Activated T-helper 1 cell treated with anti-CD3 and anti-CD28 coated beads, Interleukin-12 subunit alpha, Interleukin-12 subunit beta, Interleukin-2, Interleukin-4 antibody, amounts not matched to agents 30 ng/mL and 10 ng/mL and 1 ng/mL, durations not matched to agents 14 hours and 24 hours and 36 hours (primary cell): ENCODE data around the gene GPR183. TPM values are rescaled to one million over a fixed set of nuclear protein-coding genes. Genes with fewer than 3 reads are reported as not detected.

Experiments
- DNase-seq: peaks from one replicate; pipeline ENCODE4 v3.0.0; 2021; ENCODE audit warnings: low spot score
- H3K27ac Mint-ChIP-seq: one replicate; pipeline ENCODE4 v1.8.0; 2021; ENCODE audit warnings: mild to moderate bottlenecking, mixed read lengths
- H3K27me3 Mint-ChIP-seq: one replicate; pipeline ENCODE4 v1.8.0; 2022; ENCODE audit warnings: mild to moderate bottlenecking, moderate library complexity, mixed read lengths; ENCODE audit not compliant: insufficient read depth
- H3K36me3 Mint-ChIP-seq: one replicate; pipeline ENCODE4 v1.8.0; 2021; ENCODE audit warnings: low read depth, mixed read lengths
- H3K4me1 Mint-ChIP-seq: one replicate; pipeline ENCODE4 v1.8.0; 2021; ENCODE audit warnings: low read depth, mixed read lengths
- H3K4me3 Mint-ChIP-seq: one replicate; pipeline ENCODE4 v1.8.0; 2021; ENCODE audit warnings: mild to moderate bottlenecking, moderate library complexity, mixed read lengths
- H3K9me3 Mint-ChIP-seq: one replicate; pipeline ENCODE4 v1.8.0; 2021; ENCODE audit warnings: mixed read lengths
- intact Hi-C: fragments of 100-400 bp; cut with micrococcal nuclease; formaldehyde crosslinking; loops from one replicate; pipeline ENCODE4 v1.15.1; 2024
- total RNA-seq: library from RNA; stranded (reverse); gene quantifications from 2 replicates; pipeline ENCODE4 v1.2.3, GENCODE V29; 2022

The GPR183 gene
- total RNA-seq, 1 donor from 2014 or later, result 23.6 TPM

DNA sequence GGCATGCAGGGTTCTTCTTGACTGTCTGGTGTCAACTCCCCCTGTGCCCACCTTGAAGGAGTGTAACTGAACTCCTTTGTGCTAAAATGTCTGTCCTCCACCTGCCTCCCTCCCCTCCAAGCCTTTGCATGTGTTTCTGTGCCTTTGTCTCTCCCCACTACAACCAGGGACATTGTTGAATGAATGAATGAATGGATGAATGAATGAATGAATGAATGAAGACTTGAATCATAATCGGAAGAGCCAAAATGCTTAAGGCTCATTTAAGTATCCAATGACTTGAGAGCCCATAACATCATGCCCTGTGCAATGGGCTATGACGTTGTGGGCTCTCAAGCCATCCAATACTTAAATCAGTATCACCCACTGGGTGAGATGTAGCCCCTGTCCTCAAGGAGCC, 9.0 kb upstream of the GPR183 start:
- Mint-ChIP-seq H3K27ac (peak overlapping the region; percentile 65), H3K9me3 (no peaks in the 10 kb centered on the region), H3K36me3 (peaks cover 35% of the 10 kb centered on the region), H3K4me3 (no peak overlapping the region), H3K27me3 (no peaks in the 10 kb centered on the region), H3K4me1 (peaks cover 72% of the 10 kb centered on the region)
- intact Hi-C loops, result no loop called here
- DNase-seq, result no peak

DNA sequence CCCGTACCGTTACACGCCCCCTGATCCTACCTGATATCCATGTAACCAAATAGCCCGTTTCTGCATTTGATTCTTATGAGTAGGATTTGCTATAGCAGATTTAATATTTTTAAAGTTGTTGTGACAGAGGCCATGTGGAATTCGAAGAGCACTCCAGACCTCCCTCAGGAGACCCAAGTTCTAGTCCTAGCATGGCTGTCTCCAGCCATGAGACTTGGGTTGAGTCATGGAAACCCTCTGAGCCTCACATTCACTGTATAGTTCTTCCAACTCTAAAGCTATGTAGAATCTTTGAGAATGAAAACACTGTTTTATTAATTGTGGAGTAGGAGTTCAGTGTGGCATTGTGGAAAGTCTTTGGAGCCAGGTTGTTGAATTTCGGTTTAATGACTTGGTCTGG, 8.0 kb upstream of the GPR183 start:
- H3K9me3 Mint-ChIP-seq, result no peaks in the 10 kb centered on the region
- H3K4me1 Mint-ChIP-seq, result peaks cover 83% of the 10 kb centered on the region
- H3K27ac Mint-ChIP-seq, result peak overlapping the region; percentile 96
- no peaks in the 10 kb centered on the region for H3K27me3 Mint-ChIP-seq
- intact Hi-C loops, result loop anchor here (1.0 to 2.0 kb wide), 9 partner anchors 8 to 404 kb away; partner anchors contain the start of gene GPR183
- peak overlapping the region; percentile 57 for H3K4me3 Mint-ChIP-seq
- peaks cover 38% of the 10 kb centered on the region for H3K36me3 Mint-ChIP-seq
- DNase-seq, result no peak

DNA sequence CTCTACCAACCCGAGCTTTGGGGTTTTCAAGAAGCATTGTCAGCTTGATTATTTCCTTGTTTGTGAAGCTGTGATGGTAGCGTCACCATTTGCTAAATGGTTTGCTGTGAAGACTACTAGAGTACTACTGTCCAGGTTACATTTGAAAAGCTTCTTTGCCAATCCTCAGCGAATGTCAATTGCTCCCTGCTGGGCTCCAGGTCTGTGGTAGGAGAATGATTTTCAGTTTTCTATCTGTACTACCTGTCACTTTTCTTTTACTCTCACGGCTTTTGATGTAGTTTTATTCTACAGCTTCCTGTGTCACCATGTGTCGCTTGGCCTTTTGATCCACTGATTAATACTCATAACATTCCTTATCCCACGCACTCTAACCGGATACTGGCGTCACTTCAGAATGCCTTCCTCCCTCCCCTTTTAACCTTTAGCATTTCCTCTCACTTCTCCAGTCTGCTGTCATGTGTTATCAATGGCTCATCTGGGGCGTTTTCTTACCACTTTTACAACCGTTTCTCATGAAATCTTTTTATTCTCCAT, 7.5 kb upstream of the GPR183 start:
- Mint-ChIP-seq H3K9me3 (no peaks in the 10 kb centered on the region), H3K4me3 (peak overlapping the region; percentile 57), H3K27me3 (no peaks in the 10 kb centered on the region), H3K36me3 (peaks cover 36% of the 10 kb centered on the region), H3K27ac (peak overlapping the region; percentile 96), H3K4me1 (peaks cover 80% of the 10 kb centered on the region)
- DNase-seq, result peak; percentile 54
- intact Hi-C loops, result loop anchor here (1.0 to 2.0 kb wide), 11 partner anchors 7 to 404 kb away; partner anchors contain the start of gene GPR183

DNA sequence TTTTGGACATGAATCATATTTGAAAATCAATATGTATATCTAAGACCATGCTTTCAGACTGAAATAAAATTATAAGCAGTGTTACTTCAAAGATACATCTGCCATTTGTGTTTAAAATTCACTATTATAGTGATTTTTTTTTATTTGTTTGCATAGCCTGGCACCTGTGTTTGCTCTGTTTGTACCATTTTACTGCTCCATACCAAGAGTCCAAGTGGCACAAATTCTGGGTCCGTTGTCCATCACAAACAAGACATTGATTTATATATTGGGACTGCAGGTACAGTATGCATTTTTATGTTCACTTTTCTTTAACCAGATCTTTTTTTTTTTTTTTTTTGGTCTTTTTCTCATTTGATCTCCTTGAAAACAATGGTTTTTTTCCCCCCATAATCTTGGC, 6.7 kb upstream of the GPR183 start:
- Mint-ChIP-seq H3K4me3 (peak overlapping the region; percentile 57), H3K9me3 (no peaks in the 10 kb centered on the region), H3K27me3 (no peaks in the 10 kb centered on the region), H3K4me1 (peaks cover 74% of the 10 kb centered on the region), H3K36me3 (peaks cover 33% of the 10 kb centered on the region), H3K27ac (peak overlapping the region; percentile 96)
- DNase-seq, result no peak
- intact Hi-C loops, result loop anchor here (1.0 to 2.0 kb wide), 10 partner anchors 8 to 403 kb away; no protein-coding TSS in a partner anchor

DNA sequence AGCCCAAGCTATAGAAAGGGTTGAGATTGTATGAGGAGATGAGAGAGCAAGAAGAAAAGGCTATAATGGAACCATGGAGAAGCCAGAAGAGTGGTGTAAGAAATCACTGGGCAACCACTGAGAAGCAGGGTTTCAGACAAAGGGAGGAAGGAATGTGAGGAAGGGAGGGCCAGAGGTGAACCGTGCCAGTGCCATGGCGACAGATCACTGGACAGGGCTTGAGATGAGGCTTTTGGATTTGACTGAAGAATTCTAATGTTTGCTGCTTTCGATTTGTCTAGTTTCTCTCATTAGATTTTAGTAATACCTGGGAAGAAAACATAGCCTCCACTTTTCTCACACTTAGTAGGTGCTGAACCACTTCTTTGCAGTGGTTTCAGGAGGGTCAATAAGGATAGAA, 6.3 kb upstream of the GPR183 start:
- intact Hi-C loops, result no loop called here
- Mint-ChIP-seq H3K9me3 (no peaks in the 10 kb centered on the region), H3K27me3 (no peaks in the 10 kb centered on the region), H3K4me3 (peak overlapping the region; percentile 19), H3K36me3 (peaks cover 33% of the 10 kb centered on the region), H3K27ac (peak overlapping the region; percentile 85), H3K4me1 (peaks cover 78% of the 10 kb centered on the region)
- no peak for DNase-seq

DNA sequence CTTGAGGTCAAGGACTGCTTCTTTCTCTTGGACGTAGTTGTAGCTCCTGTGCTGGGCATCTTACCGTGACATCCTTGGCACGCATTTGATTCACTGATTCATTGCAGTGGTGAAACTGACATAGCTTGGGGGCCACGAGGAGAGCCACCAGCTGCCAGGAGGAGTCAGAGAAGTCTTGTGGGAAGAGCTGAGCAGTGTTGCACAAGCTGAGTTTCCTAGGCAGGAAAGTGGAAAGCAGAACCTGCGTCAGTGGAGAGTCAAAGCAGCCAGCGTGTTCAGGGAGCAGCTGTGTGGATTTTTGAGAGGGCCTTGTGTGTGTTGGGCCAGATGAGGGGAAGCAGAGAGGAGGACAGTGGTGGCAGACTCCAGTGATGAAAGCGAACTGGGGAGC, 5.3 kb upstream of the GPR183 start:
- intact Hi-C loops, result no loop called here
- Mint-ChIP-seq H3K4me3 (peak overlapping the region; percentile 48), H3K27me3 (no peaks in the 10 kb centered on the region), H3K4me1 (peaks cover 87% of the 10 kb centered on the region), H3K9me3 (no peaks in the 10 kb centered on the region), H3K27ac (peak overlapping the region; percentile 89), H3K36me3 (peaks cover 39% of the 10 kb centered on the region)
- no peak for DNase-seq

DNA sequence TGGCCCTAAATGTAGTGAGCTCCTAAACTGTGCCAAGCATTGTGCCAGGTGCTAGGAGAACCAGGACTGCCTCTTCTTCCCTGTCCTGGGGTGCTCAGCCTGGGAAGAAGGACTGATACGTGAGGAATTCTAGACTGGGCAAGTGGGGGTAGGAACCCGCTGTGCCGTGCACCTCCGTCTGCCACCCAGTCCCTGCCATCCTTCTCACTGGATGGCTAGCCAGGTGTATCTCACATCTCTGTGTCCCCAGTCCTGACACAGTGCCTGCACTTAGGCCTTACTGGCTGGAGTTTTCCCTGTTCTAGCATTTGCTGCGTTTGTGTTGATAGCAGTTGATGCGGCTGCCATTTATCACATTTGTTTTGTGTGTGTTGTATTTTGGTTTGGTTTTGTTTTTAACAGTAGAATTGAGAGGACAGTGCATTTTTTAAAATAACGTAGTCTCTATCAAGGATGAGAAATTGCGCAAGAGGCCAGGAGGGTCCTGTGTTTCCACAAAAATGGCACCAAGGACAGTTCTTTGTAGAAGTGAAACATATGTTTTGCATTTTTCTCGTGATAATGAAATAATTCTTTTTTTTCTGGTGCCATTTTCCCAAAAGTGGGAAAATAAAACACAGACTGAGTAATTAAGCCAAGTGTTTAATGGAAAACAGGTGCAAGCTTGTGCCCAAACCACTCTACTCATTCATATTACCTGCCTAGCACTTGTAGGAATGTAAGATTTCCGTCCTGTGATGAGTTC, 4.7 kb upstream of the GPR183 start:
- H3K9me3 Mint-ChIP-seq, result no peaks in the 10 kb centered on the region
- H3K4me3 Mint-ChIP-seq, result no peak overlapping the region
- DNase-seq, result no peak
- peak overlapping the region; percentile 89 for H3K27ac Mint-ChIP-seq
- H3K36me3 Mint-ChIP-seq, result peaks cover 34% of the 10 kb centered on the region
- peaks cover 87% of the 10 kb centered on the region for H3K4me1 Mint-ChIP-seq
- no peaks in the 10 kb centered on the region for H3K27me3 Mint-ChIP-seq
- intact Hi-C loops, result no loop called here

DNA sequence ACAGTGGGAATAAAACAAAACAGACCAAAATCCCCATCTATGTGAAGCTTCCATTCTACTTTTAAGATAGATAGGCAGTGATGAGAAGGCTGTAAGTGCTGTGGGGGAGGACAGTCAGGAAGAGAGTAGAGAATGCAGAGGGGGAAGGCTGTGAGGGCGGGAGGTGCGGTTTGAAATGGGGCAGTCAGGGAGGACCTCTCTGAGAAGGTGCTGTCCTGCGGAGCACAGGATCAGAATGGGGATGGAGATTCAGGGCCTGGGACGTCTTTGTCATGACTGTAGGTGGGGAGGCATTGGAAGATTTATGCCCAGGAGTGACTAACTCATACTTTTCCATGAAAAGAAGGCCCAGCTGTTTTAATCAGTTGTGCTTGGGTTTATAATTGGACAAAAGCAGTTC, 3.9 kb upstream of the GPR183 start:
- intact Hi-C loops, result no loop called here
- Mint-ChIP-seq H3K27ac (peak overlapping the region; percentile 88), H3K36me3 (peaks cover 26% of the 10 kb centered on the region), H3K27me3 (no peaks in the 10 kb centered on the region), H3K9me3 (no peaks in the 10 kb centered on the region), H3K4me1 (peaks cover 87% of the 10 kb centered on the region), H3K4me3 (peak overlapping the region; percentile 55)
- DNase-seq, result no peak

DNA sequence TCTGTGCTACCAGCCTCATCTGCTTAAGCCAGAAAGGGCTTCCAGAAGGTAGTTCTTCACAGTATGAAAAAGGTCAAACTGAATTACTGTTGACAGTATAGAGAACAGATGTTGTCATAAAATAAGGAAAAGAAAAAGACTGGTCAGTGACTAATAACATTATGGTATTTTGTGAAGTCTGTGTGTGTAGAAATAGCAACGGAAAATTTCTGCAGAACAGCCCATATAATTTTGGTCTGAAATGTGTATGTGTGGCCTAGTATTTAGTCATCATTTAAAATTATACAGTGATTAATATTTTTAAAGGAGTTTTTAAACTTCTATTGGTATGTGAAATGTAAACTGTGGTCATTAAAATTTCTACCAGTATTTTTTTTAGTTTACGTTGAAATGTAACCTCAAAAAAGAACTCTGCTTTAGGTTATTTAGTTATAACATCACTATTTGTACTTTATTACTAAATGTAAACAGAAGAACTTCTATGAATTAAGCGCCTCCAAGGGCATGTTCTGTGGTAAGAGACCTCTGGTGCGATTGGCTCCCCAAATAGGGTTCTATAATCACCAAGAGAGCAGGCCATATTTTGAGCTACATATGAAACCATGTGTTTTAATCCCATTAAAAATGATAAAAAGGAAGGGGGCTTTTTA, 3.3 kb upstream of the GPR183 start:
- Mint-ChIP-seq H3K4me1 (peaks cover 87% of the 10 kb centered on the region), H3K4me3 (peak overlapping the region; percentile 55), H3K27ac (peak overlapping the region; percentile 88), H3K9me3 (no peaks in the 10 kb centered on the region), H3K36me3 (peaks cover 26% of the 10 kb centered on the region), H3K27me3 (no peaks in the 10 kb centered on the region)
- intact Hi-C loops, result no loop called here
- DNase-seq, result no peak

DNA sequence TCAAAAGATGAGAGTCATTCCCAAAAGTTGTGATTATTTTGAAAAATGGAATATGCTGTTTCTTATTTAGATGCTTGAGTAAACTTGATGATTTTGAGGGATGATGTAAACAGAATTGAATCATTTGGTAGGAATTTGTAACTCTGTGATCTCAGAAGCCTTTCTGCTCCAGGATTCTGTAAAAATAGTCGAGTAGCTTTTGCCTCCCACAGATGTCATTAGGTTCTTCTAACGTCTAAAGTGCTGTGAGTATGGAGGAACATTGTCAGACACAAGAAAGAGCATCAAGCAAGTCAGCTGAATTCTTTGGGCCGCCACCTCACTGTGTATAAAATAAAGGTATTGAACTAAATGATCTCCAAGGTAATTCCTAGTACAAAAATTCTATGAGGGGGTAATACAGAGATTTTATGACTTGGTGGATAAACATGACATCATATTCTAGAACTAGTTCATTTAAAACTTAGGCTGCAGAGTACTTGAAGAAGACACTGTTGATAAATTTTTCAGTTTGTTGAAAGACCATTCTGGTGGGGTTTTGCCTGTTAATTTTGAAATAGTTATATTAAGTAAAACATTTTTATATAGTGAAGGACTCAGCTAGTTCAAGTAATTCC, 1.4 kb upstream of the GPR183 start:
- H3K9me3 Mint-ChIP-seq, result no peaks in the 10 kb centered on the region
- H3K36me3 Mint-ChIP-seq, result peaks cover 34% of the 10 kb centered on the region
- H3K27ac Mint-ChIP-seq, result peak overlapping the region; percentile 87
- H3K4me3 Mint-ChIP-seq, result peak overlapping the region; percentile 83
- no peaks in the 10 kb centered on the region for H3K27me3 Mint-ChIP-seq
- DNase-seq, result no peak
- intact Hi-C loops, result loop anchor here (1.0 to 10.0 kb wide), 8 partner anchors 14 to 832 kb away; partner anchors contain the start of gene CLYBL
- peaks cover 87% of the 10 kb centered on the region for H3K4me1 Mint-ChIP-seq

DNA sequence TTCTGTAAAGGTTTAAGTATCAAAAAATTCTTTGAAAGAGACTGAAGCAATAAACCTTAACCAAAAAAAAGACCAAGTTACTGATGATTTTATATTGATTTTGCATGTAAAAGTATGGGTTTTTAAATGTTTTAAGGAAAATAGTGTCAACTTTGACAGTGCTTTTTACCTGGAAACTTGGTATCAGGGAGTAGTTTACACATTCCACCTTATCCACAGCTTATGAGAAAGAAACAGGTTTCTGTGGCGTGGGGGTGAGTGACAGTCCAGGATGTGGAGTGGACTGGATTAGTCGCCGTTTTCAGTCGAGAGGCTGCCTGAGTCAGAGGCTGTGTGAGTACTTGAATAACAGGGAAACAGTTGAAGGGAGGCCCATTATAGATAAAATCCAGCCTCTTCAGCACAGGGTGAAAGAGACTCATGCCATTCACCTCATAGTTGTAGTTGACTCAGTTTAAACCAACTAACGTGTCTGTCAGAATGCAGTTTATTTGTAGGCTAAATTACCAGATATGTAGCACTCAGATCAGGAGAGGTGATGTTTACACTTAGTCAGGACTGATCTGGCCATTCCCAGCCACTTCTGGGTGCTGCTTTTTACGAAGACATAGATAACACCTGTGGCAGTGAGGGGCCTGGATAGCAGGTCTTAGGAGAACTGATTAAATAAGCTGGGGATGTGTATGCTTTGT, 595 bp upstream of the GPR183 start:
- Mint-ChIP-seq H3K36me3 (peaks cover 36% of the 10 kb centered on the region), H3K27ac (peak overlapping the region; percentile 87), H3K4me1 (peaks cover 88% of the 10 kb centered on the region), H3K4me3 (peak overlapping the region; percentile 83), H3K27me3 (no peaks in the 10 kb centered on the region), H3K9me3 (no peaks in the 10 kb centered on the region)
- peak; percentile 42 for DNase-seq
- intact Hi-C loops, result loop anchor here (1.0 to 10.0 kb wide), 13 partner anchors 8 to 831 kb away; partner anchors contain the start of gene CLYBL

DNA sequence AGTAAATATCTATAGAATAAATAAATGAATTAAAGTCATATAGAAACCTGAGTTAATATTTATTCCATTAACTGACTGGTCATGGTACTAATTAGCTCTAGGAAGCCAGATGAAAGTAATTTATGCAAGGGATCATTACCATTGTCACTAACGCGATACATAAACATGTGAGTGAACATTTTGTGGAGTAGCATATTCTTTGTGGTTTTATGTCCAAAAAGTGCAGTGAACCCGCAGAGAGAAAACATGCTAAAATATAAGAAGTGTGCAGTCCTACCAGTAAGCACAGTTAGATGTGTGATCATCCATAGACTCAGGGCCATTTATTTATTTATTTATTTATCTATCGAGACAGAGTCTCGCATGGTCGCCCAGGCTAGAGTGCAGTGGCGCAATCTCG, 1.6 kb downstream of the GPR183 start:
- DNase-seq, result no peak
- Mint-ChIP-seq H3K27me3 (no peaks in the 10 kb centered on the region), H3K4me3 (peak overlapping the region; percentile 83), H3K27ac (peak overlapping the region; percentile 83), H3K4me1 (peaks cover 81% of the 10 kb centered on the region), H3K36me3 (peaks cover 30% of the 10 kb centered on the region), H3K9me3 (no peaks in the 10 kb centered on the region)
- intact Hi-C loops, result loop anchor here (5.0 to 10.0 kb wide), 2 partner anchors 218 to 299 kb away; partner anchors contain the start of gene CLYBL
